COLO668 (cell line): Measurements from ENCODE around the gene SPATA33.
"Not testable (repeated sequence)": the region's sequence is repeated elsewhere in the genome, so short reads cannot be mapped to it uniquely, and the experiment has no call there.

Experiments
- DNase-seq: peaks from one replicate; lab custom pipeline; 2025; ENCODE audit not compliant: unreplicated experiment; lab: John Stamatoyannopoulos, UW

Gene SPATA33

GRCh38 chr16:89691231-89691985 lies 33.8 kb downstream of the SPATA33 start:
- DNase-seq, result no peak

- no peak for DNase-seq
Measured at GRCh38 chr16:89691986-89692569, 34.4 kb downstream of the SPATA33 start.

- no peak for DNase-seq
Measured at GRCh38 chr16:89693289-89693731, 35.7 kb downstream of the SPATA33 start.

GRCh38 chr16:89693931-89694783 lies 36.5 kb downstream of the SPATA33 start:
- DNase-seq, result no peak

GRCh38 chr16:89694784-89695085 lies 37.1 kb downstream of the SPATA33 start:
- not testable (repeated sequence) for DNase-seq

- no peak for DNase-seq
Measured at GRCh38 chr16:89695086-89695874, 37.6 kb downstream of the SPATA33 start.

- no peak for DNase-seq
Measured at GRCh38 chr16:89695875-89696669, 38.4 kb downstream of the SPATA33 start.

GRCh38 chr16:89696670-89697128 lies 39.1 kb downstream of the SPATA33 start:
- DNase-seq, result no peak

- DNase-seq, result peak; percentile 83
Measured at GRCh38 chr16:89697161-89697615, 39.6 kb downstream of the SPATA33 start.

- DNase-seq, result peak; percentile 68
Measured at GRCh38 chr16:89697616-89698331, 40.1 kb downstream of the SPATA33 start.

GRCh38 chr16:89698717-89699116 lies 41.1 kb downstream of the SPATA33 start:
- DNase-seq, result not testable (repeated sequence)

- not testable (repeated sequence) for DNase-seq
Measured at GRCh38 chr16:89699629-89700099, 42.0 kb downstream of the SPATA33 start.

- peak; percentile 100 for DNase-seq
Measured at GRCh38 chr16:89700100-89700648, 42.5 kb downstream of the SPATA33 start.

- DNase-seq, result peak; percentile 86
Measured at GRCh38 chr16:89700649-89701424, 43.2 kb downstream of the SPATA33 start.

GRCh38 chr16:89701425-89702406 lies 44.1 kb downstream of the SPATA33 start, which contains the start of gene SPATA2L:
Gene SPATA2L, minus strand, starts transcription at chr16:89701705. Its CDS starts 473 bp downstream, at chr16:89701232.
- DNase-seq, result peak; percentile 99

- no peak for DNase-seq
Measured at GRCh38 chr16:89704281-89704680, 46.6 kb downstream of the SPATA33 start.

- DNase-seq, result no peak
Measured at GRCh38 chr16:89705006-89705405, 47.4 kb downstream of the SPATA33 start.
